DND-41 (cell line): ENCODE results near the gene VPS54.

ENCODE experiments used
- ATAC-seq: fragments of 200-7000 bp; cut with Tn5 transposase; 3 replicates; pipeline ENCODE4 v1.9.1; 2021; ENCODE audit warnings: low read depth; ENCODE audit not compliant: insufficient read depth
- DNase-seq: peaks from one replicate; pipeline ENCODE4 v3.0.0-alpha.2; 2020
- H2AFZ ChIP-seq: 2 replicates; pipeline ENCODE4 v1.6.0; 2012; ENCODE audit warnings: low read depth, low read length
- H3K27ac ChIP-seq: 2 replicates; pipeline ENCODE4 v1.5.1; 2012; ENCODE audit warnings: low read length, inconsistent platforms
- H3K27me3 ChIP-seq: fragments of 200-600 bp; sonication (generic); 2 replicates; pipeline ENCODE4 v1.6.0; 2012; ENCODE audit warnings: low read length, mild to moderate bottlenecking, inconsistent platforms; ENCODE audit not compliant: insufficient read depth, poor library complexity
- H3K36me3 ChIP-seq: 2 replicates; pipeline ENCODE4 v1.5.1; 2012; ENCODE audit warnings: low read length, inconsistent platforms; ENCODE audit not compliant: insufficient read depth
- H3K4me1 ChIP-seq: 2 replicates; pipeline ENCODE4 v1.5.1; 2012; ENCODE audit warnings: mild to moderate bottlenecking, low read length; ENCODE audit not compliant: insufficient read depth
- H3K4me2 ChIP-seq: 2 replicates; pipeline ENCODE4 v1.6.0; 2012; ENCODE audit warnings: mild to moderate bottlenecking, moderate library complexity, low read length, inconsistent platforms; ENCODE audit not compliant: insufficient read depth
- H3K4me3 ChIP-seq, 2 experiments: fragments of 200-600 bp in 1 of 2; shearing (Covaris generic) in 1 of 2; 2 replicates each; pipeline ENCODE4 v1.5.1; 2012 to 2016; ENCODE audit warnings: inconsistent platforms in 2 of 2, low read length in 2 of 2, mild to moderate bottlenecking in 2 of 2, low read depth in 1 of 2, moderate library complexity in 1 of 2
- H3K79me2 ChIP-seq: 2 replicates; pipeline ENCODE4 v1.6.0; 2012; ENCODE audit warnings: low read length, inconsistent platforms; ENCODE audit not compliant: insufficient read depth
- H3K9ac ChIP-seq: 2 replicates; pipeline ENCODE4 v1.6.0; 2012; ENCODE audit warnings: low read depth, mild to moderate bottlenecking, inconsistent platforms, low read length, moderate library complexity
- H3K9me3 ChIP-seq: 2 replicates; pipeline ENCODE4 v1.5.1; 2012; ENCODE audit warnings: low read length, moderate library complexity, mild to moderate bottlenecking, inconsistent platforms; ENCODE audit not compliant: insufficient read depth, severe bottlenecking
- H4K20me1 ChIP-seq: 2 replicates; pipeline ENCODE4 v1.6.0; 2012; ENCODE audit warnings: low read length; ENCODE audit not compliant: insufficient read depth
- CTCF ChIP-seq: IDR thresholded peaks from 2 replicates; pipeline ENCODE4 v1.5.1; 2012; ENCODE audit warnings: borderline replicate concordance, low read length, moderate library complexity, mild to moderate bottlenecking; ENCODE audit not compliant: poor library complexity, severe bottlenecking; ENCODE audit errors: extremely low read depth
- EZH2 ChIP-seq: IDR thresholded peaks from 3 replicates; pipeline ENCODE4 v1.6.1; 2012; ENCODE audit warnings: borderline replicate concordance, low read depth, mild to moderate bottlenecking, moderate library complexity, low read length, inconsistent platforms; ENCODE audit not compliant: severe bottlenecking

Gene VPS54

GRCh38 chr2:64015898-64016297 is 3.3 kb downstream of the VPS54 start:
- peaks cover 84% of the 10 kb centered on the region for H3K79me2 ChIP-seq
- H3K9me3 ChIP-seq = no peaks in the 10 kb centered on the region
- no peak for TF ChIP-seq CTCF
- no peak for TF ChIP-seq EZH2
- no peak overlapping the region for H3K9ac ChIP-seq
- H3K27me3 ChIP-seq = no peaks in the 10 kb centered on the region
- ATAC-seq (no peak), DNase-seq (no peak)
- H3K4me1 ChIP-seq = peaks cover 36% of the 10 kb centered on the region
- peaks cover 6% of the 10 kb centered on the region; the same call in 1 of the 2 replicates for H4K20me1 ChIP-seq
- H3K36me3 ChIP-seq = no peaks in the 10 kb centered on the region; the same call in 1 of the 2 replicates
- no peak overlapping the region for H2AFZ ChIP-seq
- no peak overlapping the region for H3K27ac ChIP-seq
- H3K4me2 ChIP-seq = peak overlapping the region; percentile 20; the same call in 1 of the 2 replicates
- H3K4me3 ChIP-seq = no peak overlapping the region

GRCh38 chr2:64015391-64015790 is 3.8 kb downstream of the VPS54 start:
- Histone ChIP-seq H3K4me1 (peaks cover 34% of the 10 kb centered on the region), H3K79me2 (peaks cover 88% of the 10 kb centered on the region), H3K9me3 (no peaks in the 10 kb centered on the region), H2AFZ (no peak overlapping the region), H3K4me3 (no peak overlapping the region), H4K20me1 (peaks cover 6% of the 10 kb centered on the region; the same call in 1 of the 2 replicates), H3K27me3 (no peaks in the 10 kb centered on the region), H3K36me3 (no peaks in the 10 kb centered on the region; the same call in 1 of the 2 replicates), H3K4me2 (peak overlapping the region; percentile 45), H3K27ac (no peak overlapping the region), H3K9ac (no peak overlapping the region)
- DNase-seq (no peak), ATAC-seq (no peak)
- TF ChIP-seq EZH2 (no peak), CTCF (no peak)

GRCh38 chr2:64014628-64015027 is 4.6 kb downstream of the VPS54 start:
- H3K4me1 ChIP-seq = peaks cover 27% of the 10 kb centered on the region
- peaks cover 6% of the 10 kb centered on the region; the same call in 1 of the 2 replicates for H4K20me1 ChIP-seq
- H3K27me3 ChIP-seq = no peaks in the 10 kb centered on the region
- peaks cover 93% of the 10 kb centered on the region for H3K79me2 ChIP-seq
- no peak overlapping the region for H3K4me3 ChIP-seq
- DNase-seq (no peak), ATAC-seq (no peak)
- no peak overlapping the region for H3K9ac ChIP-seq
- H3K27ac ChIP-seq = no peak overlapping the region
- H2AFZ ChIP-seq = no peak overlapping the region
- TF ChIP-seq CTCF (no peak), EZH2 (no peak)
- H3K9me3 ChIP-seq = no peaks in the 10 kb centered on the region
- H3K4me2 ChIP-seq = no peak overlapping the region
- H3K36me3 ChIP-seq = no peaks in the 10 kb centered on the region; the same call in 1 of the 2 replicates
